ENCODE results near the gene RASAL2. TPM values are rescaled to one million over a fixed set of nuclear protein-coding genes. Genes with fewer than 3 reads are reported as not detected.

The RASAL2 gene
- total RNA-seq, 2 donors from 2014 or later = not detected

DNA sequence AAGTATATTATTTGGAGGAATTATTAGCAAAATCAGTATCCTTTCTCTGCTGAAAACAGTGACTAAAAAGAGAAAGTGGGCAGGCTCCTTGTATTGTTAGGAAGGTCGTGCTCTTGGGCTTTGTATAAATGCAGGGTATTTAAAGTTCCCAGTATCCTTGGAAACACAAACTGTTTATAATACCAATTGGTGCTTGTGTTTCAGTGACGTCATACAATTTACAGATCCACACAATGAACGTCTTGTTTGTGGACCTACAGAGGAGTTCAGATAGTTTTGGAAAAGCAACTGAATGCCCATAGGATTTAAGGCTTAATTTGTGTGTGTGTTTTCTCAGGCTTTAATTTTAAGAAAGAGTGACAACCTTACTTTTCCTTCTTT is 168.2 kb downstream of the RASAL2 start:
- Mint-ChIP-seq H3K9me3 (no peaks in the 10 kb centered on the region), H3K36me3 (no peaks in the 10 kb centered on the region), H3K27ac (no peak overlapping the region), H3K4me3 (no peak overlapping the region), H3K4me1 (ENCODE audit: low read depth in 2 of 2) (no peaks in the 10 kb centered on the region), H3K27me3 (no peaks in the 10 kb centered on the region)
- DNase-seq (ENCODE audit: low spot score) = no peak
- ATAC-seq = no peak

DNA sequence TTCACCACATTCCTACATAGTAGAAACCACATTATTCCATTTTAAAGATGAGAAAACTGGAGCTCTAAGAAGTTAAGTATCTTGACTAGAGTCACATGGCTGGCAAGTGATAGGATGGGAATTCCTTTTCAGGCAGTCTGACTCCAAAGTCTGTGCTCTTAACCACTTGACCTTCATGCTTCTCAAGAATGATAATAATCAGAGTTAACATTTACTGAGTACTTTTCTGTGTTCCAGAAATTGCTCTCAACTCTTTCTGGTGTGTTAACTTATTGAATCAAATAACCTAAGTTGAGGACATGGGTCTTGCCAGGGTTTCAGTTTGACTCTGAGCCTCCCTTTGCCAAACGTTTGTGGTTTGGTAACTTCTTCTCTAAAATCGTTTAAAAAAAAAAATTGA is 169.4 kb downstream of the RASAL2 start:
- ATAC-seq (no peak), DNase-seq (ENCODE audit: low spot score) (no peak)
- no peak overlapping the region for H3K4me3 Mint-ChIP-seq
- no peaks in the 10 kb centered on the region for H3K36me3 Mint-ChIP-seq
- no peaks in the 10 kb centered on the region for H3K27me3 Mint-ChIP-seq
- H3K4me1 Mint-ChIP-seq (ENCODE audit: low read depth in 2 of 2) = no peaks in the 10 kb centered on the region
- H3K27ac Mint-ChIP-seq = no peak overlapping the region
- H3K9me3 Mint-ChIP-seq = no peaks in the 10 kb centered on the region

DNA sequence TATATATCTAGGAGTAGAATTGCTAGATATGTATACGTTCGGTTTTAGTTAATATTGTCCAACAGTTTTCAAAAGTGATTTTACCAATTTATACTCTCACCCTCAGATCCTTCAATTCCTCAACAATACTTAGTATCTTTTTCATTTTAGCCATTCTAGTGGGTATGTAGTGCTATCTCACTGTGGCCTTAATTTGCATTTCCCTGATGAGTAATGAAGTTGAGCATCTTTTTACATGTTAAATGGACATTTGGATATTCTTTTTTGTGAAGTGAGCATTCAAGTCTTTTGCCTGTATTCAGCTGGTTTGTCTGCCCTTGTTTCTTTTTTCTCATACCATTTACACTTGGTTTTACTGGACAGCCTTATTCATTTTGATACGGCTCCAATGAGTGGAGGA is 172.2 kb downstream of the RASAL2 start:
- no peak for ATAC-seq
- Mint-ChIP-seq H3K36me3 (no peaks in the 10 kb centered on the region), H3K4me1 (ENCODE audit: low read depth in 2 of 2) (no peaks in the 10 kb centered on the region), H3K9me3 (peaks cover 3% of the 10 kb centered on the region), H3K4me3 (no peak overlapping the region), H3K27ac (no peak overlapping the region), H3K27me3 (no peaks in the 10 kb centered on the region)
- no peak for DNase-seq (ENCODE audit: low spot score)

DNA sequence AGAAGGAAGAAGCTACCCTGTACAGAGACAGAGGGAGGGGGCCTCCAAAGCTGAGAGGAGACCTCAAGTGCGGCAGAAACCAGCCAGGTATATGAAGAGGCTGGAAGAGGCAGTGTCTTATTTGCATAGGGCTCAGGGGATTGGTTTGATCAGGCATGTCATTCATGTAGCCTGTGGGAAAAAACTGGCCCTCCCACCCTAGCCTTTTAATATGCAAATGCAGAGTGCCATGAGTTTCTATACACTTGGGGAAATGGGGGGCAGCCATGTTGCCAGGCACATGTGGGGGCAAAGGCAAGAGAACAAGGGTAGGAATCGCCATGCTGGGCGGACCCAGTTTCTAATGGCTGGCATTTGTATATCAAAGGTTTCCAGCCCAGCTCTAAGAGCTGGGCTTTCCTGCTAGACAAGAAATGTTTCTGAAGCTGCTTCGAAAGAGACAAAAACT is 172.7 kb downstream of the RASAL2 start:
- H3K4me1 Mint-ChIP-seq (ENCODE audit: low read depth in 2 of 2) = no peaks in the 10 kb centered on the region
- no peak for ATAC-seq
- no peak overlapping the region for H3K4me3 Mint-ChIP-seq
- no peaks in the 10 kb centered on the region for H3K27me3 Mint-ChIP-seq
- DNase-seq (ENCODE audit: low spot score) = no peak
- H3K36me3 Mint-ChIP-seq = no peaks in the 10 kb centered on the region
- H3K27ac Mint-ChIP-seq = no peak overlapping the region
- peaks cover 3% of the 10 kb centered on the region for H3K9me3 Mint-ChIP-seq

DNA sequence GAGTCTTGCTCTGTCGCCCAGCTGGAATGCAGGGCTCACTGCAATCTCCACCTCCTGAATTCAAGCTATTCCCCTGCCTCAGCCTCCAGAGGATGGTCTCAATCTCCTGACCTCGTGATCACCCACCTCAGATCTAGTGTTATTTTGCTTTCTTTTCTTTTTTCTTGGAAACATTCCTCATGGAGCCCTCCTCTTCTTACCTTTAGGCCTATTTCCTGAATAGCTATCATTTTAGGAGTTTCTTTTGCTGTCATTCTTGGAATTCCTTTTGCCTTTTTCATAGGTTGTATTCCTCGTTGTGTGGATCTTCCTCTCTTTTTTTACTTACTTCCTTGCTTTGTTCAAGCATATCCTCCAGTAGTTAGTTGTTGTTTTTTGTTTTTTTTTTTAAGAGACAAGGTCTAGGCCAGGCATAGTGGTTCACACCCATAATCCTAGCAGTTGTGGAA is 173.8 kb downstream of the RASAL2 start:
- Mint-ChIP-seq H3K36me3 (no peaks in the 10 kb centered on the region), H3K9me3 (peaks cover 3% of the 10 kb centered on the region), H3K27me3 (no peaks in the 10 kb centered on the region), H3K27ac (no peak overlapping the region), H3K4me1 (ENCODE audit: low read depth in 2 of 2) (no peaks in the 10 kb centered on the region), H3K4me3 (no peak overlapping the region)
- no peak for ATAC-seq
- DNase-seq (ENCODE audit: low spot score) = no peak

DNA sequence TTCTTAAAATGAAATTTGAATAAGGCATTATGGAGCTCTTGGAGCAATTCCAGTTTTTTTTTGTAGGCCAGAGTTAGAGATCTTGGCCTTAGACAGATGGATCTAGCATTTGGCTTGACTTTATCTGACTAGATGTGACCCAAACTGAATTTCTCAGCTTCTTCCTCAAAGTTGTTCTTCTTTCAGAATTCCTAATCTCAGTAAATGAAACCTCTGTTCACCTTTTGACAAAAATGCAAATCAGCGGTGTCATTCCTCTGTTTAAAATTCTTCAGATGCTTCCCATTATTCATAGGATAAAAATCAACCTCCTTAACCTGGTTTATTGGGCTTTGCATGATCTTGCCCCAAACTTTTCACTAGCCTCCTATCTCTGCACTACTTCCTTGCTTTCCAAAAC is 177.6 kb downstream of the RASAL2 start:
- ATAC-seq = no peak
- Mint-ChIP-seq H3K27ac (no peak overlapping the region), H3K4me1 (ENCODE audit: low read depth in 2 of 2) (no peaks in the 10 kb centered on the region), H3K4me3 (no peak overlapping the region), H3K27me3 (no peaks in the 10 kb centered on the region), H3K9me3 (peaks cover 3% of the 10 kb centered on the region), H3K36me3 (no peaks in the 10 kb centered on the region)
- no peak for DNase-seq (ENCODE audit: low spot score)

DNA sequence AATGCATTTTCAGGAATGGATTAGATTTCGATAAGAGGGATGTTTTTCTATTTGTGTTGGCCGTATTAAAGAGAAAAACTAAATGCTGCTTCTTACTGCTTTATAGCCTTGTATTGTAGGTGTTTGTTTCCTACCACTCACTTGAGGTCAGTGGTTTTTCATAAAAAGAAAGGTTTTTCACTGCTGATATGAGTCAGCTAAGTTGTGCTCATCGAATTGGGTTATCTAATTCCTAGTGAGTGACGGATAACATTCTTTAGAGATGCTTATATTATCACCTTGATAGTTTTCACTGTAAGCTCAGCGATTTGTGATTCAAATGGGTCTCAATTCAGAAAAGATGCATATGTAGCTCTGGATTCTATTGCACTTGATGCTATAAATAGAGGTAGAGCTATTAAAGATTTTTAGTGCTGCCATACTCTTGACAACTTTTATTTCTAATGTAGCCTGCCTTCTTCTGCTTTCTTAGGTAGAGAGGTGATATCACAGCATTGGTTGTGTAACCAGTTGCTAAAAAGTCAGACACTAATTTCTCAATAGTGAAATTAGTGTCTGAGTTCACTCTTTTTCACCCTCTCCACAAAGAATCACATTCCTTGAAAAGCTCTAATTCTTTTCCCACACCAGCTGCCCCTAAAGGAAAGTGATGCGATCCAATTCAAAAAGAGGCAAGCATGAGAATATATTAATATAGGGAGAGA is 180.0 kb downstream of the RASAL2 start:
- H3K9me3 Mint-ChIP-seq = peaks cover under 1% of the 10 kb centered on the region
- H3K4me1 Mint-ChIP-seq (ENCODE audit: low read depth in 2 of 2) = no peaks in the 10 kb centered on the region
- no peaks in the 10 kb centered on the region for H3K36me3 Mint-ChIP-seq
- ATAC-seq (no peak), DNase-seq (ENCODE audit: low spot score) (no peak)
- no peak overlapping the region for H3K27ac Mint-ChIP-seq
- no peaks in the 10 kb centered on the region for H3K27me3 Mint-ChIP-seq
- H3K4me3 Mint-ChIP-seq = no peak overlapping the region

DNA sequence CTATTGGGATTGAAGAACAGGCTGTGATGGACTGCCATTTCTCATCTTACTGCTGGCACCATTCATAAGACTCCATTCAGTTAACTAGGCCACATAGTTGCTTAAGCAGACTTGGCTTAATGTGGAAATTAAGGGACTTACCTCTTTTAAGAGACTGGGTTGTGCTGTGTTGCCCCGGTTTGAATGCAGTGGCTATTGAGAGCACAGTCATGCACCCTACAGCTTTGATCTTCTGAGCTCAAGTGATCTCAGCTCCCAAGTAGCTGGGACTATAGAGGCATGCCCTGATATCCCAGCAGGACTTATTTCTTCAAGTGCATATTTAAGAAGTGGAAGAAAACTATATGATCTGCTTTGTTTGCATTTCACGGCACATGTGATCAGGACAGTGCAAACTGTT is 181.1 kb downstream of the RASAL2 start:
- no peak overlapping the region for H3K27ac Mint-ChIP-seq
- no peak for DNase-seq (ENCODE audit: low spot score)
- H3K4me1 Mint-ChIP-seq (ENCODE audit: low read depth in 2 of 2) = no peaks in the 10 kb centered on the region
- H3K4me3 Mint-ChIP-seq = no peak overlapping the region
- no peaks in the 10 kb centered on the region for H3K9me3 Mint-ChIP-seq
- H3K27me3 Mint-ChIP-seq = no peaks in the 10 kb centered on the region
- no peak for ATAC-seq
- H3K36me3 Mint-ChIP-seq = no peaks in the 10 kb centered on the region

DNA sequence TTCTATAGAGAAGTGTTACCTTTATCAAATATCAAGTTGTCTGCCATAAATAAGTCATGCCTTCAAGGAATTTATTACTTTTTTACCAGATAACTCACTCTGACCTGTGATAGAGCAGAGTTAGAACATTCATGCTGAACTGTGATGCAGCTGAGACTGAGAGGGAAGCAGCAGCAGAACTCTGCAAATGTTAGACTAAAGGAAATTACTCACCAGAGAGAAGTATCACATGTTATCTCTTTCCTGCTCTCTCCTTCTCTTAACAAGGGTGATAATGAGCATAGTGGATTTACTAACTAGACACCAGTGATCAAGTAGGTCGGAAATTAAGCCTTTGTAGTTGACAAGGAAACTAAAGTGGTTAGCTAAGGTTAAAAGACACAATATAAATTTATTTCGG is 181.6 kb downstream of the RASAL2 start:
- ATAC-seq (no peak), DNase-seq (ENCODE audit: low spot score) (no peak)
- no peaks in the 10 kb centered on the region for H3K4me1 Mint-ChIP-seq (ENCODE audit: low read depth in 2 of 2)
- no peaks in the 10 kb centered on the region for H3K9me3 Mint-ChIP-seq
- H3K4me3 Mint-ChIP-seq = no peak overlapping the region
- H3K36me3 Mint-ChIP-seq = no peaks in the 10 kb centered on the region
- H3K27ac Mint-ChIP-seq = no peak overlapping the region
- no peaks in the 10 kb centered on the region for H3K27me3 Mint-ChIP-seq

DNA sequence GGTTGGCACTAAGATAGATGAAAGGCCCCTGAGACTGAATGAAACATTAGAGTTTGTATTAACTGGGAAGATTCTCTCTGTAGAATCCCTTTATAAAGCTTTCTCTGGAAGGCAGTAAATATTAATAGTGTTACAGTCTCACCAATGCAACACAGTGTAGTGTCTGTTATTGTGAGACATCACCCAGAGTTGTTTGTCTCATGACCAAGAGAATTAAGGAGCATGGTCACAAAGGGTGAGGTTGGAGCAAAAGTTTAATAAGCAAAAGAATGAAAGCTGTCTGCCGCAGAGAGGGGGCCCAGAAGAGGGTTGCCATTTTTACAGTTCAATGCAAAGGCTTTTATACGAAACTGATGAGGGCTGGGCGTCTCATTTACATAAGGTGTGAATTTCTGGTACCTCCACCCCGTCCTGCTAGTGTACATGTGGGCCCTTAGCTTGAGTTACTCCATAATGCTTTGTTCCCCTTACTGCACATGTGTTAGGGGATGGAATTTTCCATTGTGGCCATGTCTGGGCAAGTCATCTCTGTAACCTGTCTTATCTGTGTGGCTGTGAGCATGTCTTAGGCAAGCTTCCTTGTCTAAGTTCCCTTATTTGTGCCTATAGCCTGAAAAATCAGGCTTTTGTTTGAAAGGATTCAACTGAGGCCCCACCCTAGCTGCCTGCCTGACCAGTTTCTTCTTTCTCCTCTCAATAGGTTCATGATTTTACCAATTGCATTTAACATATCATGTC is 184.1 kb downstream of the RASAL2 start:
- Mint-ChIP-seq H3K4me1 (ENCODE audit: low read depth in 2 of 2) (no peaks in the 10 kb centered on the region), H3K4me3 (no peak overlapping the region)

DNA sequence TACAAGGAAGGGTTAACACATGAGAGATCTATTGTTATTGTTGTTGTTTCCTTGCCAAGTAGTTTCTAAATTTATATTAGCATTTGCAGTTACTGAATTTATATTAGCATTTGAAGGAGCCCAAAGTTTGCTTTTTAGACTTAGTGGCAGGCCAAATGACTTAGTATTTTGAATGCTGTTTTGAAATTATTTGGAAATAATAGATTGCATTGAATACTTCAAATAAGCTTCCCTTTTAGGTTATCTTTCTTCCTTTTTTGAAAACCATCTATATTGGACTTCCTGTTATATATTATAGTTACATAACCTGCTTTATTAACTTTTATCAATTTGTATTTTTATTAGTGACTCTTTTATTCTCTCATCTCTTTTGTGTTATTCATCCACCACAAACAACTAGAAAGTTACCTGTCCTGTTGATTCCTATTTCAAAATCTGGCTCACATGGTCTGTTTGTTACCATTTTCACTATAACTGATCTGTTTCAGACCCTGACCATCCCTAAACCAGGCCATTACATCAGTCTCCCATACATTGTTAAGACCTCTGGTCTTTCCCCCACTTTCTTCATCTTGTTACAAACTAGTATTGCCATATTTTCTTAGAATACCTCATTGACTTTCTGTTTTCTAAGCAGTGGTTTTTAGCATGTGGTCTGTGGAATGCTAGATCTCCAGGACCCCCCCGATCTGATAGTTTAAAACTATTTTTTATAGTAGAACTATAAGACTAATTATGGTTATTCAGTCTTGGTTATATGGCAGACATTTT is 185.2 kb downstream of the RASAL2 start:
- peaks cover 0 to 6% of the 10 kb centered on the region in 2 donors for H3K4me1 Mint-ChIP-seq (ENCODE audit: low read depth in 2 of 2)
- H3K27ac Mint-ChIP-seq = no peak overlapping the region
- ATAC-seq = no peak
- H3K36me3 Mint-ChIP-seq = no peaks in the 10 kb centered on the region
- no peaks in the 10 kb centered on the region for H3K9me3 Mint-ChIP-seq
- no peak for DNase-seq (ENCODE audit: low spot score)
- no peak overlapping the region for H3K4me3 Mint-ChIP-seq
- no peaks in the 10 kb centered on the region for H3K27me3 Mint-ChIP-seq

More for the DNA sequence above, 184.1 kb downstream of the RASAL2 start:
- no peak for DNase-seq (ENCODE audit: low spot score)
- no peaks in the 10 kb centered on the region for H3K9me3 Mint-ChIP-seq
- H3K36me3 Mint-ChIP-seq = no peaks in the 10 kb centered on the region
- no peaks in the 10 kb centered on the region for H3K27me3 Mint-ChIP-seq
- H3K27ac Mint-ChIP-seq = no peak overlapping the region
- ATAC-seq = no peak

DNA sequence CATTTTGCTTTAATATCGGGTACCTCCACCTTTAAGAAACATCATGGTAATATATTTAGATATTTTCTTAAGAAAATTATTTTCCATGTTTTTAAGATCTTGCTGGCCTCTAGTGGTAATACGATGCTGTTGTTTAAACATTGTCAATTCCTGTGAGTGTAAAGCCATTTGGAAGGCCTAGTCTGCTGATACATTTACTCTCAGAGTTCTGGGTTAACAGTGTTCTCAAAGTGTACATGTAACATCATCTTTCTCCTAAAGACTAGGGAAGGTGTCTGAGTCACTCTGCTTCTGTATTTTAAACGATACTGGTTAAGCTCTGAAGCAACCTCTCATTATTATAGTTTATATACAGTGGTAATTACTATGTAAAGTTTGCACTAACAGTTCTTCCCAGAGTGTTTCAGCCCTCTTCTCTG is 189.1 kb downstream of the RASAL2 start:
- Mint-ChIP-seq H3K36me3 (no peaks in the 10 kb centered on the region), H3K27ac (no peak overlapping the region), H3K9me3 (peaks cover 3% of the 10 kb centered on the region), H3K4me1 (ENCODE audit: low read depth in 2 of 2) (peaks cover 0 to 6% of the 10 kb centered on the region in 2 donors), H3K4me3 (no peak overlapping the region), H3K27me3 (no peaks in the 10 kb centered on the region)
- no peak for DNase-seq (ENCODE audit: low spot score)
- no peak for ATAC-seq

DNA sequence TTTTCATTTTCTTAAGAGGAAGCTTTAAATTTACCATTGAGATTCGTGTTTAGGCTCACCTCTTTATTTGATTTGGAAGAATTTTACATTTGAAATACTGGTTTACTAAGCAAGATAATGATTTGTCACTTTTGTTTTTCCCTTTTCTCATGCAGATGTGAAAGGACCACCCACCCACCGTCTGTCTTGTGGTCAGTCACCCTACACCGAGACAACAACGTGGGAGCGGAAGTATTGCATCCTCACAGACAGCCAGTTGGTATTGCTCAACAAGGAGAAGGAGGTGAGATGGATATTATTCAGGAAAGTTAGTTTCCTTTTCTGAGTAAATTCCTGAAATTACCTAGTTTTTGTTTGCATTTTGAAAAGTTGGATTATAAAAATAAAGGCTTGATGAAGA is 189.5 kb downstream of the RASAL2 start:
- DNase-seq (ENCODE audit: low spot score) (no peak), ATAC-seq (no peak)
- Mint-ChIP-seq H3K9me3 (peaks cover 3% of the 10 kb centered on the region), H3K36me3 (no peaks in the 10 kb centered on the region), H3K4me1 (ENCODE audit: low read depth in 2 of 2) (peaks cover 0 to 6% of the 10 kb centered on the region in 2 donors), H3K27me3 (no peaks in the 10 kb centered on the region), H3K27ac (no peak overlapping the region), H3K4me3 (no peak overlapping the region)

DNA sequence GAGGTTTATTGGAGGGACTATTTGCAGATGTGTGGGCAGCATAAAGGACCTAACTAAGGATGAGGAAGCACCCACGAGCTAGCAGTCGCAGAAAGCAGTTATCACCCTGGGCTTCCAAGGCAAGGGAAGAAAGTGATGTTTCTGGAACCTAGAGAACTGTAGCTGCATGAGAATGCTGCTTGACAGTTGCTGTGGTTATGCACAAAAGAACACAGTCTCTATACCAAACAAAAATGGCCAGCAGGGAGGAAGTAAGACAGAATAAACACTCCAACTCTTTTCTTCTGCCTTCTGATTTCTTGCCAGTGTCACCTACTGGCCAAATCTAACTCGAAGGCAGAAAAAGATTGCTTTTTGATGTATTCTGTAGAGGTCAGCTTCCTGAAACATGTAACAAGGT is 190.2 kb downstream of the RASAL2 start:
- Mint-ChIP-seq H3K4me1 (ENCODE audit: low read depth in 2 of 2) (peaks cover 0 to 6% of the 10 kb centered on the region in 2 donors), H3K27me3 (no peaks in the 10 kb centered on the region), H3K36me3 (no peaks in the 10 kb centered on the region), H3K4me3 (no peak overlapping the region), H3K9me3 (peaks cover 6% of the 10 kb centered on the region), H3K27ac (no peak overlapping the region)
- DNase-seq (ENCODE audit: low spot score) = no peak
- no peak for ATAC-seq

All from natural killer cell treated with Interleukin-12 subunit alpha and Interleukin-12 subunit beta and Interleukin-15 and Interleukin-18, amount 100 ng/mL, for 72 hours (primary cell).